Kidney (tissue), 14 donors: ENCODE measurements around the gene MINDY4. TPM values are rescaled to one million over a fixed set of nuclear protein-coding genes. Genes with fewer than 3 reads are reported as not detected.

Experiments used
- DNase-seq, 5 donors: peaks; one replicate each; pipeline ENCODE4 v3.0.0-alpha.2; 2013 to 2020
- FAIRE-seq: peaks from 2 replicates; lab custom pipeline; 2012; peaks lifted over from hg19 to GRCh38; lab: Jason Lieb, UNC
- H3K27ac ChIP-seq, 2 donors: one replicate each; pipeline ENCODE4 v1.7.0; 2013; ENCODE audit warnings: low read depth in 2 of 2, low read length in 2 of 2, inconsistent platforms in 1 of 2
- H3K27me3 ChIP-seq: one replicate; pipeline ENCODE4 v1.7.1; 2013; ENCODE audit warnings: low read length, inconsistent platforms; ENCODE audit not compliant: control insufficient read depth, insufficient read depth
- H3K36me3 ChIP-seq, 3 donors: one replicate each; pipeline versions ENCODE4 v1.7.0 to v1.7.1; 2013; ENCODE audit warnings: low read length in 3 of 3, control low read depth in 1 of 3, inconsistent platforms in 1 of 3; ENCODE audit not compliant: insufficient read depth in 3 of 3, control insufficient read depth in 2 of 3
- H3K4me1 ChIP-seq, 3 donors: one replicate each; pipeline versions ENCODE4 v1.7.0 to v1.7.1; 2013; ENCODE audit warnings: low read length in 3 of 3, inconsistent platforms in 1 of 3, low read depth in 1 of 3; ENCODE audit not compliant: control insufficient read depth in 2 of 3, insufficient read depth in 2 of 3
- H3K4me3 ChIP-seq, 3 donors: one replicate each; pipeline versions ENCODE4 v1.7.0 to v1.8.1; 2013; ENCODE audit warnings: low read length in 3 of 3, control low read depth in 1 of 3, inconsistent platforms in 1 of 3
- H3K9ac ChIP-seq, 3 donors: one replicate each; pipeline versions ENCODE4 v1.7.0 to v1.7.1; 2013; ENCODE audit warnings: low read length in 3 of 3, control low read depth in 1 of 3, inconsistent platforms in 1 of 3
- H3K9me3 ChIP-seq, 3 donors: one replicate each; pipeline versions ENCODE4 v1.7.0 to v1.7.1; 2013; ENCODE audit warnings: low read length in 3 of 3, control low read depth in 1 of 3, inconsistent platforms in 1 of 3; ENCODE audit not compliant: control insufficient read depth in 2 of 3, insufficient read depth in 1 of 3
- intact Hi-C: fragments of 100-400 bp; cut with DNase I; formaldehyde crosslinking; loops from one replicate; pipeline ENCODE4 v1.11.1; 2022
- polyA plus RNA-seq: library from polyadenylated mRNA; stranded (reverse); fragments of 350-450 nt; fragmentation: Illumina TruSeq; extraction: RNeasy Lipid Tissue Mini Kit (QIAGEN cat#74804); gene quantifications from one replicate; pipeline ENCODE4 v1.2.3, GENCODE V29; 2014; ENCODE audit warnings: low read depth, low replicate concordance; ENCODE audit not compliant: insufficient read depth
- total RNA-seq: library from RNA; stranded (reverse); fragmentation: NEBNext Ultra II Directional; extraction: Animal tissue kit (Norgen Biotek cat#: 25700); gene quantifications from one replicate; pipeline ENCODE4 v1.2.1, GENCODE V29; 2021
- TF ChIP-seq, protein P1 (sequence below): IDR thresholded peaks from 3 replicates; pipeline ENCODE4 v1.5.1; 2012; ENCODE audit warnings: mild to moderate bottlenecking, moderate library complexity, borderline replicate concordance; ENCODE audit not compliant: insufficient read depth; ENCODE audit errors: extremely low read depth
- donor health status: control.
- donor health status: control.
- donor health status: control.
- donor health status: control.
- donor health status: control.
- donor health status: DM: yes; HTN: yes; CAD: no.
- donor health status: Normal renal cell carcinoma (clear cell type).

Gene MINDY4
- total and polyA plus RNA-seq, 2 donors from 2014 or later, result 5.3 to 15.3 TPM

DNA sequence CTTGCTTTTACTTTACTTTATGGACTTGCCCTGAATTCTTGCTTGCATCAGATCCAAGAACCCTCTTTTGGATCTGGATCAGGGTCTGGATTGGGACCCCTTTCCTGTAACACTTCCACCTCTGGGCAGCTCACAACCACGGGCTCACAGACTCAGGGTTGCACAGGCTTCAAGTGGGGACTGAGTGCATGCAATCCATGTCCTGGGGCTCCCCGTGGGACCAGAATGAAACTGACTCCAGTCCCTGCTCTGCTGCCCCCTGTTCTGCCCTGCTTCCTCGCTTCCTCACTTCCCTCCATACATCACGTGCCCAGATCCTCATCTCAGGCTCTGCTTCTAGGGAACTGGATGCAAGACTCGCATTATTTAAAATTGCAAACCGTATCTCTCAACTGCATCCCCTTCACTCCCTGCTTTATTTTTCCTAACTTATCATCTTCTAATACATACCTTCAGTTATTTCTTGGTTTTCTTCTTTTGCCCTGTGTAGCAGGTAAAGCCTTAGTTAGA is 42.6 kb upstream of the MINDY4 start:
- no peaks in the 10 kb centered on the region for H3K4me1 ChIP-seq
- no peaks in the 10 kb centered on the region for H3K36me3 ChIP-seq
- H3K9ac ChIP-seq, result no peak overlapping the region
- no peak overlapping the region for H3K27ac ChIP-seq
- intact Hi-C loops, result no loop called here
- H3K9me3 ChIP-seq, result no peaks in the 10 kb centered on the region
- H3K4me3 ChIP-seq, result no peak overlapping the region
- TF ChIP-seq, protein P1, sequence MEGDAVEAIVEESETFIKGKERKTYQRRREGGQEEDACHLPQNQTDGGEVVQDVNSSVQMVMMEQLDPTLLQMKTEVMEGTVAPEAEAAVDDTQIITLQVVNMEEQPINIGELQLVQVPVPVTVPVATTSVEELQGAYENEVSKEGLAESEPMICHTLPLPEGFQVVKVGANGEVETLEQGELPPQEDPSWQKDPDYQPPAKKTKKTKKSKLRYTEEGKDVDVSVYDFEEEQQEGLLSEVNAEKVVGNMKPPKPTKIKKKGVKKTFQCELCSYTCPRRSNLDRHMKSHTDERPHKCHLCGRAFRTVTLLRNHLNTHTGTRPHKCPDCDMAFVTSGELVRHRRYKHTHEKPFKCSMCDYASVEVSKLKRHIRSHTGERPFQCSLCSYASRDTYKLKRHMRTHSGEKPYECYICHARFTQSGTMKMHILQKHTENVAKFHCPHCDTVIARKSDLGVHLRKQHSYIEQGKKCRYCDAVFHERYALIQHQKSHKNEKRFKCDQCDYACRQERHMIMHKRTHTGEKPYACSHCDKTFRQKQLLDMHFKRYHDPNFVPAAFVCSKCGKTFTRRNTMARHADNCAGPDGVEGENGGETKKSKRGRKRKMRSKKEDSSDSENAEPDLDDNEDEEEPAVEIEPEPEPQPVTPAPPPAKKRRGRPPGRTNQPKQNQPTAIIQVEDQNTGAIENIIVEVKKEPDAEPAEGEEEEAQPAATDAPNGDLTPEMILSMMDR, result no peak
- DNase-seq (peak in 1 of 5 donors; percentile 19), FAIRE-seq (no peak)
- no peaks in the 10 kb centered on the region for H3K27me3 ChIP-seq

DNA sequence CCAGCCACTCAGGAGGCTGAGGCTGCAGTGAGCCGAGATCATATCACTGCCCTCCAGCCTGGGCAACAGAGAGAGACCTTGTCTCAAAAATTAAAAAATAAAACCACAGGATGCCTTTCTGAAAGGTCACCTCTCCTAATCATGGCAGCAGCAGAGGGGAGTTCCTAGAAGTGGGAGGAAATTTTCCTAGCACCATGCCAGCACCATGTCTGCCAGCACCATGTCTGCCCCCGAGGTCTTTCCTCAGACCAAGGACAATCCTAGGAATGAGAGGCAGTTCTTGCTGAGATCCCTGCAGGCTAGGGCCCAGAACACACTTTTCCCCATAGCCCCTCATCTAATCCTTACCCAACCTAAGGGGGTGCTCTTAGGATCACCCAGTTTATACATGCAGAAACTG is 41.6 kb upstream of the MINDY4 start:
- intact Hi-C loops, result no loop called here
- TF ChIP-seq, protein P1, result no peak

DNA sequence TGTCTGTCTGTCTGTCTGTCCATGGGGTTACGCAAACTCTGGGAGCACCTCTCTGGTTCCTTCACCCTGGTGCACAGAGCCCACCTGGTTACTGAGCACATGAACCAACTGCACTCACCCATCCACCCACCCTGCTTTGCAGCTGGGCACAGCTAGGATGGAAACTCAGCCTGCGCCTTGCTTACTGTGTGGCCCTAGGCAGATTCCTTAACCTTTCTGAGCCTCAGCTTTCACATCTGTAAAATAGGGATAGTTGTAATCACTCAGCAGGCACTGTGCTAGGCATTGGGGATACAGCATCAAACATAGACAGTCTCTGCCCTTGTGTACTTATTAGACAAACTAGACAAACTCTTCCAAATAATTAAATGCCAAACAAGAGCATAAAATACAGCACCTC is 41.1 kb upstream of the MINDY4 start:
- Histone ChIP-seq H3K27ac (no peak overlapping the region), H3K27me3 (no peaks in the 10 kb centered on the region), H3K4me1 (no peaks in the 10 kb centered on the region), H3K4me3 (no peak overlapping the region), H3K36me3 (no peaks in the 10 kb centered on the region), H3K9ac (no peak overlapping the region), H3K9me3 (no peaks in the 10 kb centered on the region)
- FAIRE-seq (no peak), DNase-seq (peak in 1 of 5 donors; percentile 5)
- TF ChIP-seq, protein P1, result no peak
- intact Hi-C loops, result no loop called here

More for the DNA sequence above, 41.6 kb upstream of the MINDY4 start:
- DNase-seq (peak in 1 of 5 donors; percentile 0), FAIRE-seq (no peak)
- Histone ChIP-seq H3K9me3 (no peaks in the 10 kb centered on the region), H3K27me3 (no peaks in the 10 kb centered on the region), H3K4me3 (no peak overlapping the region), H3K36me3 (no peaks in the 10 kb centered on the region), H3K9ac (no peak overlapping the region), H3K27ac (no peak overlapping the region), H3K4me1 (no peaks in the 10 kb centered on the region)

DNA sequence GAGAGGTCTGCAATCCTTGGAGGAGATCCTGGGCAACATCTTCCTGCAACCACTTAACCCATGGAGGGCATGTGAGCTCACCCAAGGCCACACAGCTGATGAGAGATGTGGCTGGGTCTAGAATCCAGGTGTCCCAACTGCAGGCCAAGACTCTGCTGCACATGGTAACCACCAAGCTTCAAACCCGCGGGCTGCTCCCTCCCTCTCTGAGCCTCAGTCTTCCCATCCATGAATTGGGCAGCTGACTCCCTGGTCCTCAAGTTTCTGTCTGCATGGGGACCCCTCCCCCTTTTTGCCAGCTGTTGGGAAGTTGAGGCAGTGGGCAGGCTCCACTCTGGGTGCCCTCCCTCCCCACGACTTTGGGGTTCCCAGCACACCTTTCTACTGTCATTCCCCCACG is 40.2 kb upstream of the MINDY4 start:
- FAIRE-seq (no peak), DNase-seq (peak in 1 of 5 donors; percentile 29)
- Histone ChIP-seq H3K9me3 (no peaks in the 10 kb centered on the region), H3K27ac (no peak overlapping the region), H3K4me1 (no peaks in the 10 kb centered on the region), H3K36me3 (no peaks in the 10 kb centered on the region), H3K27me3 (no peaks in the 10 kb centered on the region), H3K4me3 (no peak overlapping the region), H3K9ac (no peak overlapping the region)
- intact Hi-C loops, result no loop called here
- TF ChIP-seq, protein P1, result no peak
